Amniotic stem cell (primary cell): Measurements from ENCODE around the gene FBRSL1.
"Not testable (repeated sequence)": the region's sequence is repeated elsewhere in the genome, so short reads cannot be mapped to it uniquely, and the experiment has no call there.

Experiments used
- DNase-seq: peaks from one replicate; lab custom pipeline; 2025; lab: John Stamatoyannopoulos, UW

The FBRSL1 gene

GRCh38 chr12:132489602-132490266 lies at the start of gene FBRSL1:
TSS of gene FBRSL1 (plus strand) at chr12:132490151.
- peak; percentile 76 for DNase-seq

GRCh38 chr12:132440420-132440819 lies 49.5 kb upstream of the FBRSL1 start:
- not testable (repeated sequence) for DNase-seq

DNA sequence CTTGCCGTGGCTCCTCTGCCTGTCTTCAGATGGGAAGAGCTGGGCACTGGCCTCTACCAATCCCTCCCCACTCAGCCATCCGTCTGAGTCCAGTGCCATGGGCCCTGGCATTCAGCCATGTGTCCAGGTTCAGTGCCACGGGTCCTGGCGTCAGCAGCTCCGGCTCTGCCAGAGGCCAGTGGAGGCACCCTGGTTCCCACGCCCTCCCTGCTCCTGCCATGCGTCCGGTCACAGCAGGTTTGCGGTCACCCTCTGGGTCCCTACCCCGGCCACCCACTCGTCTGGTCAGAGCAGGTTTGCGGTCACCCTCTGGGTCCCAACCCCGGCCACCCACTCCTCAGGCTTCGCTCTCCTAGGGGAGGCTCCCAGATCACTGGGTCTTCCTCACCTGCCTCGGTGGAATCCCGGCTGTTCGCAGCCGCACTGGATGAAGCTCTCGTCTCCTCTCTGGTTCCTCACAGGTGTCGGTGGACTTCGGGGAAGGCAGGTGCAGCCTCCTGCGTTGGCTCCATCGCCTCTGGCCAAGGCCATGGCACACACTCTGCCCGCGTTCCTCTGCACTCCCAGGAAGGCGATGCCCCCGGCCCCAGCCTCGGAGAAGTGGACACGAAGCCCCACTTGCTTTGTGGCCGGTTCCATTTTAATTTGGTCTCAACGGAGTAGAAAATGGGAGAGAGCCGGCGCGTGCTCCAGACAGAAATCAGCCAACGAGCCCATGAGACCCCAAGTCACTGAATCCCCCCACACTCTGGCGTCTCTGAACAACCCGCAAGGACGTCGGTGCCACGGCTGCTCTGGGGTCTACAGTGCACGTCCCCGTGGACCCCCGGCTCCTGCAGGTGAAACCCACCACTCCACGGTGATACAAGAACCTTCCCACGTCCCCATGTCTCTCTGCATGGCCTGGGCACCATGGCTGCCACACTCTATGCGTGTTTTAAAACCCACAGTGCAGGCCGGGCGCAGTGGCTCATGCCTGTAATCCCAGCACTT lies 47.8 kb upstream of the FBRSL1 start:
- no peak for DNase-seq

DNA sequence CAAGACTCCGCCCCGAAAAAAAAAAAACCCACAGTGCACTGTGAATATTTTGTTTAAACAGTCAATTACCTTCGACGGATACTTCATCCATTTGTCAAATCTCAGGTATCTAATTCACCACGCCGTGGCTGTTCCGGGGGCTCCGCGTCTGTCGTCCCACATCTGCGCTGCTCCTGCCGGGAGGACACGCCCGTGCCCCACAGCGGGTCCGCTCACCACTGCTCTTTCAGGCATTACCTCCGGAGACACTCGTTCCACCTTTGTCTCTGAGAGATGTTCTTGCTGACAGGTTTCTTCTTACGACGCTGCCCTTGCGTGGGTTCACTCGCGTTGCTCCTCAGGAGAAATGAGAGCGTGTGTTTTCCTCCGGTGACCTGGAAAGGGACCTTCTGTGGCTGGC lies 46.9 kb upstream of the FBRSL1 start:
- no peak for DNase-seq

GRCh38 chr12:132444283-132444682 lies 45.7 kb upstream of the FBRSL1 start:
- no peak for DNase-seq

GRCh38 chr12:132444957-132445883 lies 44.7 kb upstream of the FBRSL1 start:
- DNase-seq = no peak

GRCh38 chr12:132445884-132446632 lies 43.9 kb upstream of the FBRSL1 start:
- no peak for DNase-seq

GRCh38 chr12:132446633-132447326 lies 43.2 kb upstream of the FBRSL1 start:
- no peak for DNase-seq

DNA sequence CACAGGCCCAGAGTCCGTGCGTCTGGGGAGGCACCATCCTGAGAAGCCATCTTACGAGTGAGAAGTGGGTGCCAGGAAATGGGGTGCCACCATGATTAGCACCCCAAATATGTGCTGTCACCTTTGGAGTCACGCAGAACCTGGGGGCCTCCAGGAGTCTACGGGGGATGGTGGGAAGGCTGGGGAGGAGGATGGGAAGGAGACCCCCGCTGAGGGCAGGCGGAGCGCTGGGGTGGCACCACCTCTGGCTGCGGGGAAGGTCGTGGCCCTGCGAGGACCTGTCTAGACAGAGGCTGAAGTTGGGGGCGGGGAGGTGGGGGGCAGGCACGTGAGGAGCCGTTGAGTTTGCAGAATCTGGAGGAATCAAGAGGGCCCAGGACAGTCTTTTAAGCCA lies 42.6 kb upstream of the FBRSL1 start:
- no peak for DNase-seq

- DNase-seq = no peak
These were observed 42.1 kb upstream of the FBRSL1 start for GRCh38 chr12:132447731-132448462.

DNA sequence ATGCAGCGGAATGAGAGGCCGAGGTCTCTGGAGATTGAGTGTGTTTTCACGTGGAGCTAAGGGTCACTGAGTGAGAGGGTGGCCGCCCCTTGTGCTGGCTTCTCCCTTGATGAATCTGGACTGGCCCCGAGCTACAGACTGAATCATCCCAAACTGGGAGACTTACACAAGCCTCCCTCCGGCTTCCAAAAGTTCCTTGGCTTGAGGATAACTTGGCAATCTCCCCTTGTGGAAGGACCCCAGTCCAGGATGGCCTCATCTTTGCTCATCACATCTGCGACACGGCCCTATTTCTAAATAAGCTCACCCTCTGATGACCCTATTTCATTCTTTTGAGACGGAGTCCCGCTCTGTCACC lies 41.5 kb upstream of the FBRSL1 start:
- no peak for DNase-seq

GRCh38 chr12:132449565-132450417 lies 40.2 kb upstream of the FBRSL1 start:
- DNase-seq = no peak

DNA sequence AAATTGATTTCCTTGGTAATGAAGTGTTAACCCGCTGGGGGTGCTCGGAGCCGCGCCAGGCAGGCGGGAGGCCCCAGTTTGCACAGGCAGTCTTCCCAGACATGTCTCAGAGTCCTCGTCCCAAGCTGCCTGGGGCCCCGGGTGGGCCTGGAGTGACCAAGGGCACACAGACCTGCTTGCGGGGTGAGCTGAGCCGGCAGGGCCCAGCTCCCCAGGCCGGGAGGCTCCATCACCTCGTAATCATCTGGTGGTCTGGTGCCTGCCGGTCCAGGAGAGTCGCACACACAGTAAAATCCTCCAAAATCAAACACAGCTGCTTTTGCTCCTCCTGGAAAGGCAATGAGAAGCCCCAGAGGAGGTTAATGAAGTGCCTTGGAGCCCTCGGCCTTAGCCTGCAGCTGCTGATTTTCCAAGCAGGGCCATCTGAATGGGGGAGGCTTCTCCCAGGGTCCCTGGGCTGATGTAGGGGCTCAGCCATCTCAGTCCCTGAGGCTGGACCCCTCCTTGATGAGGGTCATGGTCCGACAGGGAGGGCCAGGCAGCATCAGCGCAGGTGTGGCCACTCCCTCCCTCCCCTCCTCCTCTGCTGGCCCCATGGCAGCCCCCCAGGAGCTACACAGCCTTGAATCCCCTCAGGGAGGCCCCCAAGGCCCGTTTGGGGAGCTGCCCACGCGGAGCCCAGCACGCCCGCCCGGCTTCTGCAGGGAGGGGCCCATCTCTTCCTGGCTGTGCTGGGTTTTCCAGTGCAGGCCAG lies 39.4 kb upstream of the FBRSL1 start:
- DNase-seq = no peak

GRCh38 chr12:132451172-132451835 lies 38.6 kb upstream of the FBRSL1 start:
- no peak for DNase-seq

DNA sequence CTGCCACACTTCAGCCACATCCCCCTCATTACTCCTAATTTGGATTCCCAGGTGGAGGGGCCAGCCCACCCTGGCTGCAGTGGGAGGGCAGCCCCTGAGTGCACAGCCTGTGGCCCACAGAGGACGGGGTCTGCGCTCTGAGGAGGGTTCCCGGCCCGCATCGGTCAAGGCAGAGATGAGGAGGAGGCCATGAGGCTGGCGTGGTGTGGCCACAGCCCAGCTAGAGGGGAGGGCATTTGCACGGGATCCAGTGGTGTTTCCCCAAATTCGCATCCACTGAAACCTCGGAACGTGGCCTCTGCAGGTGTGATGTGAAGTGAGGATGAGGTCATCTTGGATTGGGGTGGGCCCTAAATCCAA lies 38.1 kb upstream of the FBRSL1 start:
- DNase-seq = no peak

GRCh38 chr12:132452596-132453350 lies 37.2 kb upstream of the FBRSL1 start:
- DNase-seq = no peak
